GM19372 (cell line): Measurements from ENCODE around the gene CTRB1.

Experiments used
- ATAC-seq: cut with Tn5 transposase; IDR thresholded peaks from one replicate; pipeline ENCODE4 v1.9.1; 2021; ENCODE audit warnings: mild to moderate bottlenecking, low read depth, moderate library complexity; ENCODE audit not compliant: unreplicated experiment

Gene CTRB1

GRCh38 chr16:75218256-75219076 is at the start of gene CTRB1:
Gene CTRB1 (plus strand): TSS chr16:75218988. CDS start chr16:75219008, 20 bp downstream.
- no peak for ATAC-seq

GRCh38 chr16:75169899-75170405 is 48.8 kb upstream of the CTRB1 start:
- ATAC-seq: no peak

- ATAC-seq: no peak
Measured at GRCh38 chr16:75172578-75172977, 46.2 kb upstream of the CTRB1 start.

- ATAC-seq: no peak
Measured at GRCh38 chr16:75175074-75175473, 43.7 kb upstream of the CTRB1 start.

DNA sequence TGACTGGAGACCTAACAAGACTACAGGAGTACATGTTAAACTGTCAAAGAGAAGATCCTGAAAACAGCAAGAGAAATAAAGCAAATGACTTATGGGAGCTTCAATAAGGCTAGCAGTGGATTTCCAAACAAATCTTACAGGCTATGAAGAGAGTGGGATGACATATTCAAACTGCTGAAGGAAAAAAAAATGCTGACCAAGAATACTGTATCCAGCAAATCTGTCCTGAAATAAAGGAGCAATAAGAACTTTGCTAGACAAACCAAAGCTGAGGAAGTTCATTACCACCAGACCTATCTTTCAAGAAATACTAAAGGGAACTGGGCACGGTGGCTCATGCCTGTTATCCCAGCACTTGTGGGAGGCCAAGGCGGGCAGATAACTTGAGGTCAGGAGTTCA is 41.9 kb upstream of the CTRB1 start:
- ATAC-seq: no peak

- no peak for ATAC-seq
Measured at GRCh38 chr16:75179208-75179607, 39.6 kb upstream of the CTRB1 start.

- no peak for ATAC-seq
Measured at GRCh38 chr16:75181630-75182029, 37.2 kb upstream of the CTRB1 start.

DNA sequence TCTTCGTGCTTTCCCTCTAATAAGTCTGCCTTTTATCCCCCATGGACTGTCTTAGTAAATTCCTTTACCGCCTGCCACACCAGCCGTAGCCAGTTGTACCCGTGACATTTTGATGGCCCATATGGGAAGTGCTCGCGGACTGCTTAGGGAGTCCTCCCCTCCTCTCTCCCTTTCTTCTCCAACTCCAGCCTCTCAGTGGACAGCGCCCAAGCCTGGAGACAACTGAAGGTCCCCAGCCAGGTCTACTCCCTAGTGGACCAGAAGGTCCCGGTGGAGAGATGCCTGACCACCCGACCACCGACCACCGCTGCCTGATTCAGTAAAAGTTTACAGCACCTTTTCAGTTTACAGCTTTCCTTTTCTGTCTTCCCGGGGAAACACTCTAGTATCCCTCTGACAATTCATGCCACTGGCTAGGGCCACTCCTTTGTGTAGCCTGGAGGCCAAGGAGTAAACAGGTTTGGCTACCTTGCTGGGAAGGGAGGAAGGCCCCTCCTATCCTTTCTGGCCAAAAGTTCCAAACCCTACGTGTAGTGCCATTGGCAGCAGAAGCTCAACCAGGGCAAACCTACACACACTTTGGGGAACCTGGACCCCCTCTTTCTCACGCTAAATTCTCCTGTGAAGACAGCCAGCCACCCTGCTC is 29.8 kb upstream of the CTRB1 start:
- no peak for ATAC-seq

- ATAC-seq: no peak
Measured at GRCh38 chr16:75189638-75190245, 29.0 kb upstream of the CTRB1 start.

GRCh38 chr16:75192606-75193264 is 26.1 kb upstream of the CTRB1 start:
- ATAC-seq: no peak

- no peak for ATAC-seq
Measured at GRCh38 chr16:75193265-75193650, 25.5 kb upstream of the CTRB1 start.

DNA sequence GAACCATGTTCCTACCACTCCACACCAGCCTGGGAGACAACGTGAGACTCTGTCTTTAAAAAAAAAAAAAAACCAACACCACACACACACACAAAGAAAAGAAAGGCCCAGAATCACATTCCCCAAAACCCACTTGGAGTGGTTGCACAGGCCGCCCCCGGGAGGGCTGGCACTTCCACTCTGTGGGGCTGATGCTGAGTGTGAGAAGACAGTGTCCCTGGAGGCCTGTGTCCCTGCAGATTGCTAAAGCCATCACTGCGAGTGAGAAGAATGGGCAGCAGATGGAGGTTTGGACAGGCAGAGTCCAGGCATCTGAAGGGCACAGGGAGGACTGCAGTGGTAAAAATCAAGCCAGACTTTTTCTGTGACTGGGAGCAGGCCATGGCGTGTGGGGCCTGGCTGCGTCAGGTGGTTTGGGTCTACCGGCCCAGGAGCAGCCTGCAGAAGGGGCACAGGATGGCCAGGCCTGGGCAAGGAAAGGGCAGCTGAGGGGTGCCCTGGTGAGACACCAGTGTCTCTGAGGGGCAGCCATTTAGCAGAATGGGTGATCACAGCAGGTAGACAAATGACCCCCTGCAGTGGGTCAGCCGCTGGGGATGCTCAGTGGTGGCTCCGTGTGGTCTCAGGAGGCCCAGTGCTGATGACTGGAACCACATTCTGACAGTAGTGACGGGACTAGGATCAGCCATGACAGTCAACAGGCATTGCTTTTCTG is 24.9 kb upstream of the CTRB1 start:
- no peak for ATAC-seq

- ATAC-seq: no peak
Measured at GRCh38 chr16:75195811-75196790, 22.7 kb upstream of the CTRB1 start.

- ATAC-seq: no peak
Measured at GRCh38 chr16:75196836-75197235, 22.0 kb upstream of the CTRB1 start.

- no peak for ATAC-seq
Measured at GRCh38 chr16:75197522-75198134, 21.2 kb upstream of the CTRB1 start.

DNA sequence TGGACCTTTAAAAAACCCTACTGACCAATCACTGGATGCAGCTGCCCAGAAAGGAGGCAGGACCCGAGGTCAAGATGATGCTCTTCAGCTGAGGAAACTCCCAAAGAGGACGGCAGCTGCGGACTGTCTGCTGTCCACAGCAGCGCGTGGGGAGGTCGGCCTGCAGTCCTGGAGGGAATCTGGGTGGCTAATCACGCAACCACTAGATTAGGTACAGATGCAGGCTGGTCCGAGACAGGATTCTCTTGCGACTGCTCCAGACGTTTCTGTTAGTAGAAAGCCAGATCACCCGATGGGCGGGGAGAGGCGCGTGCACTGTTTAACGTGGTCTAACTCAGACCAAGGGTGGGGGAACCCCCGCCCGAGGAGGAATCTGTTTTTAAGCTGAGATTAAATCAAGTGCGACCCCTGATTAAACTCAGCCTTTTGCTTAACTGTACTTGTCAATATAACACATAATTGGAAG is 20.6 kb upstream of the CTRB1 start:
- ATAC-seq: no peak

GRCh38 chr16:75202069-75202590 is 16.7 kb upstream of the CTRB1 start:
- no peak for ATAC-seq

GRCh38 chr16:75203096-75203495 is 15.7 kb upstream of the CTRB1 start:
- ATAC-seq: no peak
